ENCODE data around the gene EME1.

The EME1 gene

GRCh38 chr17:50355701-50356341 lies 17.2 kb upstream of the EME1 start:
- DNase-seq (ENCODE audit: insufficient read length, low spot score) (no peak), FAIRE-seq (no peak)
- no peak for TF ChIP-seq POLR2AphosphoS5 (IDR thresholded peaks at IDR 0.05; ENCODE audit: low read depth, low read length)
- no peak for TF ChIP-seq POLR2A (IDR thresholded peaks at IDR 0.05; ENCODE audit: low read depth, low read length)
- no peak for TF ChIP-seq TAF1 (IDR thresholded peaks at IDR 0.05; ENCODE audit: low read depth, low read length)
- no peak for TF ChIP-seq POU2F2 (IDR thresholded peaks at IDR 0.05; ENCODE audit: low read depth, low read length)
- no peak for TF ChIP-seq PAX5 (IDR thresholded peaks at IDR 0.05; ENCODE audit: insufficient read depth, low read length, severe bottlenecking)
- no peak for TF ChIP-seq SPI1 (IDR thresholded peaks at IDR 0.05; ENCODE audit: low read depth, low read length)

- TF ChIP-seq PAX5 (IDR thresholded peaks at IDR 0.05; ENCODE audit: insufficient read depth, low read length, severe bottlenecking) (no peak), POLR2A (IDR thresholded peaks at IDR 0.05; ENCODE audit: low read depth, low read length) (no peak), POLR2AphosphoS5 (IDR thresholded peaks at IDR 0.05; ENCODE audit: low read depth, low read length) (no peak), SPI1 (IDR thresholded peaks at IDR 0.05; ENCODE audit: low read depth, low read length) (no peak), TAF1 (IDR thresholded peaks at IDR 0.05; ENCODE audit: low read depth, low read length) (no peak), POU2F2 (IDR thresholded peaks at IDR 0.05; ENCODE audit: low read depth, low read length) (no peak)
- FAIRE-seq (no peak), DNase-seq (ENCODE audit: insufficient read length, low spot score) (no peak)
These were observed 16.6 kb upstream of the EME1 start for GRCh38 chr17:50356418-50356817.

GRCh38 chr17:50356892-50357510 lies 16.0 kb upstream of the EME1 start:
- DNase-seq (ENCODE audit: insufficient read length, low spot score) (no peak), FAIRE-seq (no peak)
- TF ChIP-seq POU2F2 (IDR thresholded peaks at IDR 0.05; ENCODE audit: low read depth, low read length): no peak
- no peak for TF ChIP-seq SPI1 (IDR thresholded peaks at IDR 0.05; ENCODE audit: low read depth, low read length)
- TF ChIP-seq POLR2AphosphoS5 (IDR thresholded peaks at IDR 0.05; ENCODE audit: low read depth, low read length): no peak
- TF ChIP-seq TAF1 (IDR thresholded peaks at IDR 0.05; ENCODE audit: low read depth, low read length): no peak
- no peak for TF ChIP-seq POLR2A (IDR thresholded peaks at IDR 0.05; ENCODE audit: low read depth, low read length)
- TF ChIP-seq PAX5 (IDR thresholded peaks at IDR 0.05; ENCODE audit: insufficient read depth, low read length, severe bottlenecking): no peak

- DNase-seq (ENCODE audit: insufficient read length, low spot score): no peak
- no peak for FAIRE-seq
- no peak for TF ChIP-seq POLR2A (IDR thresholded peaks at IDR 0.05; ENCODE audit: low read depth, low read length)
- TF ChIP-seq TAF1 (IDR thresholded peaks at IDR 0.05; ENCODE audit: low read depth, low read length): no peak
- TF ChIP-seq POU2F2 (IDR thresholded peaks at IDR 0.05; ENCODE audit: low read depth, low read length): no peak
- TF ChIP-seq PAX5 (IDR thresholded peaks at IDR 0.05; ENCODE audit: insufficient read depth, low read length, severe bottlenecking): no peak
- TF ChIP-seq SPI1 (IDR thresholded peaks at IDR 0.05; ENCODE audit: low read depth, low read length): no peak
- TF ChIP-seq POLR2AphosphoS5 (IDR thresholded peaks at IDR 0.05; ENCODE audit: low read depth, low read length): no peak
These were observed 14.9 kb upstream of the EME1 start for GRCh38 chr17:50358177-50358576.

- TF ChIP-seq POLR2A (IDR thresholded peaks at IDR 0.05; ENCODE audit: low read depth, low read length) (no peak), POU2F2 (IDR thresholded peaks at IDR 0.05; ENCODE audit: low read depth, low read length) (no peak), POLR2AphosphoS5 (IDR thresholded peaks at IDR 0.05; ENCODE audit: low read depth, low read length) (no peak), TAF1 (IDR thresholded peaks at IDR 0.05; ENCODE audit: low read depth, low read length) (no peak), SPI1 (IDR thresholded peaks at IDR 0.05; ENCODE audit: low read depth, low read length) (no peak), PAX5 (IDR thresholded peaks at IDR 0.05; ENCODE audit: insufficient read depth, low read length, severe bottlenecking) (no peak)
- no peak for FAIRE-seq
- DNase-seq (ENCODE audit: insufficient read length, low spot score): no peak
These were observed 13.9 kb upstream of the EME1 start for GRCh38 chr17:50359005-50359699.

- FAIRE-seq: no peak
- TF ChIP-seq POLR2AphosphoS5 (IDR thresholded peaks at IDR 0.05; ENCODE audit: low read depth, low read length): no peak
- no peak for TF ChIP-seq POLR2A (IDR thresholded peaks at IDR 0.05; ENCODE audit: low read depth, low read length)
- TF ChIP-seq POU2F2 (IDR thresholded peaks at IDR 0.05; ENCODE audit: low read depth, low read length): no peak
- TF ChIP-seq PAX5 (IDR thresholded peaks at IDR 0.05; ENCODE audit: insufficient read depth, low read length, severe bottlenecking): no peak
- no peak for TF ChIP-seq TAF1 (IDR thresholded peaks at IDR 0.05; ENCODE audit: low read depth, low read length)
- no peak for TF ChIP-seq SPI1 (IDR thresholded peaks at IDR 0.05; ENCODE audit: low read depth, low read length)
- DNase-seq (ENCODE audit: insufficient read length, low spot score): no peak
These were observed 13.0 kb upstream of the EME1 start for GRCh38 chr17:50359998-50360461.

GRCh38 chr17:50360486-50361115 lies 12.4 kb upstream of the EME1 start:
- no peak for TF ChIP-seq POLR2AphosphoS5 (IDR thresholded peaks at IDR 0.05; ENCODE audit: low read depth, low read length)
- TF ChIP-seq POLR2A (IDR thresholded peaks at IDR 0.05; ENCODE audit: low read depth, low read length): no peak
- TF ChIP-seq TAF1 (IDR thresholded peaks at IDR 0.05; ENCODE audit: low read depth, low read length): no peak
- no peak for TF ChIP-seq PAX5 (IDR thresholded peaks at IDR 0.05; ENCODE audit: insufficient read depth, low read length, severe bottlenecking)
- TF ChIP-seq SPI1 (IDR thresholded peaks at IDR 0.05; ENCODE audit: low read depth, low read length): no peak
- TF ChIP-seq POU2F2 (IDR thresholded peaks at IDR 0.05; ENCODE audit: low read depth, low read length): no peak
- DNase-seq (ENCODE audit: insufficient read length, low spot score): no peak
- FAIRE-seq: no peak

GRCh38 chr17:50361561-50362480 lies 11.2 kb upstream of the EME1 start:
- DNase-seq (ENCODE audit: insufficient read length, low spot score) (peak; percentile 83), FAIRE-seq (peak; percentile 88)
- 0 out of 2 replicates have a peak, but pooled peaks have one; percentile 8 for TF ChIP-seq POU2F2 (IDR thresholded peaks at IDR 0.05; ENCODE audit: low read depth, low read length)
- no peak for TF ChIP-seq PAX5 (IDR thresholded peaks at IDR 0.05; ENCODE audit: insufficient read depth, low read length, severe bottlenecking)
